ENCODE results near the gene PADI1.

PADI1 gene

DNA sequence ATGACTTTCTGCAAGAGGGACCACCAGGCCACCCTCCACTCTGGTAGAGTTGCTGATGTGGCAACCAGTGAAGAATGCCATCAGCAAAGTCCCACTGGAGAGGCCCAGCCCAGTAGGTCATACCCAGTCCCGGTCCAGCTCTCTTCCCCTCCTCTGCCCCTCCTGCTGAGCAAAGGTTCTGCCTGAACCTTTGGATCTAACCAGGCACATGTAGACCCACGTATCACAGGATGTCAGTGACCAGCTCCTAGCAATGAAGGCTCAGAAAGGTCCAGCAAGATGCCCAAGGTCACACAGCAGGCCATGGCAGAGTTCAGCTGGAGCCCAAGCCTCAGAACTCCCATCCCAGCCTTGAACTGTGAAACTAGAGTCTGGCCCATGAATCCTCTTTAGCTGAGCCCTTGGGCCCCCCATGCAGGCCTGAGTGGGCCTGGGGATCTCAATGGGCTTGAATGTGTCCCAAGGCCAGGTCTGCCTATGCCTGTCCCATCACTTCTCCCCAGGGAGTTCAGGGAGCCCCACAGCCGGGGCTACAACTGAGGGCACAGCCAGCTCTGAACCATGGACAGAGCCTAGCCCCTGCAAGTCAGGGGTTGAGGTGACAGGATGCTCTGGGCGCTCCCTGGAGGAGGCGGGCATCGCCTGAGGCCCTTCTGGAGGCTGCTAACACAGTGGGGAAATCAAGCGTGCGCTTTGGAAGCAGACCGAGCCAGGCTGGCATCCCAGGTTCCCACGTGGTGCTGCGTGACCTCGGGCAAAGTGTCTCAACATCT, 21.4 kb upstream of the PADI1 start:
- no peak for DNase-seq (ENCODE audit: low spot score)

DNA sequence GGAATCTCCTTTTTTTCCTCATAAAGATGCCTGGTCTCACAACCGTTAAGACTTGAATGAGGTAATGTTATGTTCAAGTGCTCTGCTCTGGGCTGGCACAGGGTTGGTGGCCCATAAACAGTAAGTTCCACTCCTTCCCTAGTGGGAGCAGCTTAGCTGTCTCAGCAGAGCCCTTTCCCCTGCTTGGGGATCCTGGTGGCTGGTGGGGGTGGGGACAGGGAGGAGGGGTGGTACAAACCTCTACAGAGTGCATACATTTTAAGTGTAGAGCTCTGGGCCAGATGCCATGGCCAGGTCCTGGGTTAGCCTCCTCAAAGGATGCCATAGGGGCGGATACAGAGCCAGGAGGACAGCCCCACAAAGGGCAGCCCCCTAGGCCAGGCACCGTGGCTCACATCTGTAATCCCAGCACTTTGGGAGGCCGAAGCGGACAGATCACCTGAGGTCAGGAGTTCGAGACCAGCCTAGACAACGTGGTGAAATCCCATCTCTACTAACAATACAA, 20.7 kb upstream of the PADI1 start:
- no peak for DNase-seq (ENCODE audit: low spot score)

DNA sequence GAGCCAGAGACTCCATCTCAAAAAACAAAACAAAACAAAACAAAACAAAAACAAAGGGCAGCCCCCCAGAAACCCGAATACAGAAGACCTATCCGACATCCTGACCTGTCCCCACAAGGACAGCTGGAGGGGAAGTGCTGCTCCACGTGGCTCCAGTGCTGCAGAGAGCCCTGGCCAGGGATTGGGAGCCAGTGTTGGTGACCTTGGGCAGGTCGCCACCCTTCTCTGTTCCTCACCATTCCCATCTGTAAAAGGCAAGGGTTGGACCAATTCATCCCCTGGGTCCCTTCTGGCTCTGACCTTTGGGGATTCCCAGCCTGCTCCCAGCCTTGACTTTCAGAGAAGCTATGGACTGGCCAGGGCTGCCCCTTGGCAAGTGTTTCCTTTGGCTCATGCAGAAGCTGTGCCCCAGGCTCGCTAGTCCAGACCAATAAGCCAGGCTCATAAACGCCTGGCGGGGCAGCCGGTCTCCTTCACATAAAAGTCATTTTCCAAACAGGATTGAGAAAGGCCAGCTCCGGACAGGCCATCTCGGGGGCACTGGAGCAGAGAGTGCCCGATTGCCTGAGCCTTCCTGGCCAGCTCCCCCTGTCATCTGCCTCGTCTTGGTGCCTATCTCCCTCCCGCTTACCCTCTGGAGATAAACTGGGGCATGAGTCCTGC, 20.0 kb upstream of the PADI1 start:
- DNase-seq (ENCODE audit: low spot score) = no peak

DNA sequence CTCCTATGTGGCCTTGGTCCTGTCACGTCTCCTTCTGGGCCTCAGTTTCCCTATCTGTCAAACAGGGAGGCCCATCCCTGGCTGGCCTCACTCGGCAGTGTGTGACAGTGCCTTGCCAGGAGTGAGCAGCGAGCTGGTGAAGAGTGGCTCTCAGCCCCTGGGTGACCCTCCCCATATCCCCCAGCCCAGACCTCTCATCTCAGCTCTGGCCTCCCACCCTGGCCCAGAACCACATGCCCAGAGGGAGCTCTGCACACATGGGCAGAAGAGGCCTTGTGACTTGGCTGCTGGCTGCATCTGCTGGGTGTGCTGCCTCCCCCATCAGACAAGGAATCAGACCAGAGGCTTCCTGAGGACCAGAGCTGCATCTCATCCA, 19.5 kb upstream of the PADI1 start:
- no peak for DNase-seq (ENCODE audit: low spot score)

DNA sequence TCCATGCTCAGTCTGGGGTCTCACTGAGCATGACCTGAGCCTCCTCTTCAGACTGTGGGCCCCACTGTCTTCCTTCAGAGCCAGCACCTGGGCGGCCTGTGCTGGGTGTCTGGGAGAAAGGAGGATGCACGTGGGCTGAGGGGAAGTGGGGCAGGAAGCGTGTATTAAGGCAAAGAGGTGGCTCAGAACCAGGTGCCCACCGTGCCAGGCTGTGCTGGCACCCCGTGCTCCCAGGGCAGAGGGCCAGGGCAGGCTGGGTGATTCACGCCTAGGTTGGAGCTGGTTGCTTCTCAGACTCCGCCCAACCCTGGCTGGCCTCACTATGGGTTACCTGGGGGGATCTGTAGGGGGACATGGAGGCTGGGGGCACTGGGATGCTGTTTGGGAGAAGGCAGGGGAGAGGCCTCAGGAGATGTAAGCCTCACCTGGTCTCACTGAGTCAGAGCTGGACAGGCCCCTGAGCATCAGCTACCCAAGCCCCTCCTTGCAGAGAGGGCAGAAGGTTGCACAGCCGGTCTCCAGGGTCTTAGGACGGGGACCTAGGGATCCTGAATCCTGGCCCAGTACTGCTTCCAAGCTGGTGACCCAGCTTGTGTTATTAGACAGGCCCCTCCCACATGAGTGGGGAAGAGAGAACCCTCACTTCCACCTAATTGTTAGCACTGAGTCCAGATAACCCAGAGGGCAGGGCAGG, 18.6 kb upstream of the PADI1 start:
- no peak for DNase-seq (ENCODE audit: low spot score)

DNA sequence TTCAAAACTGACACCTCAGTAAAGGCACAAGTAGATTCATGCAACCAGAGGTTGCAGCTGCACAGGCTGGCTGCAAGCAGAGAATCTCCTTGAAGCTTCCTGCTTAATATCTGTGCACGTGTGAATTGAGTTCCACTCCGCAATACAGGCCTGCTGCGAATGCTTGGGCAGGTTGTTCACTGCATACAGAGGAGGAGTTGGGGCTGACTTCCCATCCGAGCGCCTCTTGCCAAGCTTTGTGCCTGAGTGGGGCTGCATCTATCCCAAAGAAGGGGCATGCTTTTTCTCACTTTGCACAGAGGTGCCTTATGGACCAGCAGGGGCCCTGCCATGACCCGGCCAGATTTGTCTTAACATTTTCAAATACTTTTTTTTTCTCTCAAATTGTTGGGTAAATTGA, 17.9 kb upstream of the PADI1 start:
- no peak for DNase-seq (ENCODE audit: low spot score)

DNA sequence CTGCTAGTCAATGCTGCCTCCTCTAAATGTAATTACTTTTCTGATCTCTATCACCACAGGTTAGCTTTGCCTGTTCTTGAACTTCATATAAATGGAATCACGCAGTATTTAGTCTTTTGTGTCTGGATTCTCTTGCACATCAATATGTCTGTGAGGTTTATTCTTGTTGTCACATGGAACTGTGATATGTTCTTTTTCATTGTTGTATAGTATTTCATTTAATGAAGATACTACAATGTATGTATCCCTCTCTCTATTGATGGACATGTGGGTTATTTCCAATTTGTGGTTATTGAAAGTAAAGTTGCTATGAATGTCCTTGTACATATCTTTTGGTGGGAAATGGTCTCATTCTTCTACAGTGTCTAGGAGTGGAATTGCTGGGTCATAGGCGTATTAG, 16.7 kb upstream of the PADI1 start:
- no peak for DNase-seq (ENCODE audit: low spot score)

DNA sequence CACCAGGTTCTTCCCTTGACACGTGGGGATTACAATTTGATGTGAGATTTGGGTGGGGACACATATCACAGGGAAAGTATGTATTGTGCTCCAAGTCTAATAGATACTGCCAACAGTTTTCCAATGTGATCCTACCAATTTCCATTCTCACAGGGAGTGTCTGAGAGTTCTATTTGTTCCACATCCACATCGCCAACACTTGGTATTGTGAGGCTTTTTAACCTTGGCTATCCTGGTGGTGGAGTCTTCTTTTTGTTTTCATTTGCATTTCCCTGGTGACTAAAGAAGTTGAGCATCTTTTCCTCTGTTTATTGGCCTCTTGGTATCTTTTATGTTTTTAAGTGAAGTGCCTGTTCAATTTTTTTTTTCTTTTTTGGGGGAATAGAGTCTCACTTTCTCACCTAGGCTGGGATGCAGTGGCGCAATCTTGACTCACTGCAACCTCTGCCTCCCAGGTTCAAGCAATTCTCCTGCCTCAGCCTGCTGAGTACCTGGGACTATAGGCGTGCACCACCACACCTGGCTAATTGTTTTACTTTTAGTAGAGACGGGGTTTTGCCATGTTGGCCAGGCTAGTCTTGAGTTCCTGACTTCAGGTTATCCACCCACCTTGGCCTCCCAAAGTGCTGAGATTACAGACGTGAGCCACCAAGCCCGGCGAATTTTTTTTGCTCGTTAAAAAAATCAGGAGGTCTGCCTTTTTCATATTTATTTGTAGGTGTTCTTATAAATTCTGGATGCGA, 15.9 kb upstream of the PADI1 start:
- DNase-seq (ENCODE audit: low spot score) = no peak

DNA sequence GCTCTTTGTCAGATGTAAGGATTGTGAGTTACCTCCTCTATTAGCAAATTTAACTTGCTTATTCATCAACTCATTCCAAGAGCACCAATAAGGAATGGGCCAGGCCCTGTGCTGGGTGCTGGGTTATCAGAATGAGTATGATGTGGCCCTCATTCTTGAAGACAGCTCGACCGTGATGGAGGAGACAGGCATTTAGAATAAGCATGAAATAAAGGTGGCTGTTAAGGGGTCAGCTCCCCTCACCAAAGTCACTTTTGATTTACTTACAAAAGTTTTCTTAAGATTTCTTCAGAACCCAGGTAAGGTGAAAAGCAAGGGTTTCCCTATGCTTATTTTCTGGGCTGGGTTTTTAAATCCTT, 15.3 kb upstream of the PADI1 start:
- DNase-seq (ENCODE audit: low spot score) = no peak

DNA sequence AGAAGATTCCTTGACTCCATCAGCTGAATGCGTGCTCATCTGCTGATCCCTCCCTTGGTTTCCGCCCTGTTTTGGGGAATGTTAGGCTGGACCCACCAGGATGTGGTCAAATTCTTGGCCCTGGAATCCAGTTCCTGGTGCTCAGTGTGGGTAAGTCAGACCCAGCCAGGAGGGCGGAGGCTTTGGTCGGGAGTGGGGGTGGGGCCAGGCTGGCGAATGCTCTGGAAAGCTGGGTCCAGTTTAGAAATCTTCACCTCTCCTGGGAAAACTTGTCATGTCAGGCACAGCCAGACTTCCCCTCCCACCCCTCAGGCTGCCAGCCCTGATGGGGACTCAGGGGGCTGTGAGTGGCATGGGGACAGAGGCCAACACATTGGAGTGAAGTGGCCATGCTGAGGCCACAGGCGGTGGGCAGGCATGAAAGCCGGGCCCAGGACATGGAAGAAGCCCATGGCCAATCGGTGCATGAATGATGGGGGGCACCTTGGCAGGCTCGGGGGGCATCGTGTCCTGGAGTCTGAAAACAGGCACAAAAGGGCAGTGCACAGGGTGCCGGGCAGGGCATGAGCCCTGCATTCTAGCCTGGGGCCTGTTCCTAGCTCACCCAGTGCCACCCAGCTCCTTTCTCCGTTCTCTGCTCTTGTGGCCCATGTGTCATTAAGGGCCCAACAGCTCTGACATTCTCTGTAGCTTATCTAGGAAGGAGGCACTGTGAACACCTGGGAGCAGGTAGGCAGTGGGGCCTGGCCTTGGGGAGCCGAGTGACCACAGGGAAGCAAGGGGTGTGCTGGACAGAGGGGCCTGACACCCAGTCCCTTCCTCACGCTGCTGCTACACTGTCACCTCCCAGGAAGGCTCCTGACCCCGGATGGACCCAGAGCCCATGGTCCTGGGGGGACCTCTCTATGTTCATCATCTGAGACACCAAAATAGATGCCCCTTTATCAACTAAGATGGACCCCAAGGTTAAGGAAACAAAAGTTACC, 14.6 kb upstream of the PADI1 start:
- DNase-seq (ENCODE audit: low spot score) = no peak

DNA sequence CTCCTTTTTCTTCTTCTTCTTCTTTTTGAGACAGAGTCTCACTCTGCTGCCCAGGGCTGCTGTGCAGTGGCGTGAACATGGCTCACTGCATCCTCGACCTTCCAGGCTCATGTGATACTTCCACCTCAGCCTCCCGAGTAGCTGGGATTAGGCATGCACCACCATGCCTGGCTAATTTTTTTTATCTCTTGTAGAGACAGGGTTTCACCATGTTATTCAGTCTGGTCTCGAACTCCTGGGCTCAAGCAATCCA, 13.0 kb upstream of the PADI1 start:
- DNase-seq (ENCODE audit: low spot score) = no peak

DNA sequence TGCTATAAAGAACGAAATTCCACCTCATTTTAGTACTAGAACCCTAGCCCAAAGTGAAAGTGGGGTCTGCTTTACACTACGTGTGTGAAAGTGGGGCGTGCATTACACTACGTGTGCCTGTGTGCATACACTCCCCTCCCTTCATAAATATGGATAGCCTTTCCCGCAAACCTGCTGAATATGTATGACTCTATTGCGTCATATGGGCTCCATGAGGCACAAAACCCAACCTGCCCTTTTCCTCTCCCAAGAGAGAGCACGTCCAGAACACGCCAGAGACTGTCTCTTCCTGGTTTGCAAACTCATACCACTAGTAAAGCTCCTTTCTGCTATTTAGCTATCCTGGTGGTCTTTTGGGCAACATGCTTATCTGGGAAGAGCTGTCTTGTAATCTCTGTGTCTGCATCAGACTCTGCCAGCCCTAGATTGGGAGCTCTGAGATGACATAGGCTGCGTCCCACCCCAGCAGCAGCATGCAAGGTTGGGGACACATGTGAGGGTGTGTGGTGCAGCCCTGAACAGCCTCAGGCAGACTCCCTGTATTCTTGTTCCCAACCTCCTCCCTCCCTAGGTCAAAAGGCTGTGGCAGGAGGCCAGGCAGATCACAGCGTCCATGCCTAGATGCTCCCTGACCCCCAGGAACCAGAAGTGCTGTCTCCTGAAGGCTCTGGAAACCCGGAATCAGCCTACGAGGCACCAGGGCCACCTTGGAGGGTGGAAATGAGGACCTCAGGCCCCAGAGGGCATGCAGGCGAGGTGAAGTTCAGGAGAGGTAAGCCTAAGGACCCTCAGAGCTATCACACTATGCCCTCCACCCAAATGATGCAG, 12.3 kb upstream of the PADI1 start:
- no peak for DNase-seq (ENCODE audit: low spot score)

DNA sequence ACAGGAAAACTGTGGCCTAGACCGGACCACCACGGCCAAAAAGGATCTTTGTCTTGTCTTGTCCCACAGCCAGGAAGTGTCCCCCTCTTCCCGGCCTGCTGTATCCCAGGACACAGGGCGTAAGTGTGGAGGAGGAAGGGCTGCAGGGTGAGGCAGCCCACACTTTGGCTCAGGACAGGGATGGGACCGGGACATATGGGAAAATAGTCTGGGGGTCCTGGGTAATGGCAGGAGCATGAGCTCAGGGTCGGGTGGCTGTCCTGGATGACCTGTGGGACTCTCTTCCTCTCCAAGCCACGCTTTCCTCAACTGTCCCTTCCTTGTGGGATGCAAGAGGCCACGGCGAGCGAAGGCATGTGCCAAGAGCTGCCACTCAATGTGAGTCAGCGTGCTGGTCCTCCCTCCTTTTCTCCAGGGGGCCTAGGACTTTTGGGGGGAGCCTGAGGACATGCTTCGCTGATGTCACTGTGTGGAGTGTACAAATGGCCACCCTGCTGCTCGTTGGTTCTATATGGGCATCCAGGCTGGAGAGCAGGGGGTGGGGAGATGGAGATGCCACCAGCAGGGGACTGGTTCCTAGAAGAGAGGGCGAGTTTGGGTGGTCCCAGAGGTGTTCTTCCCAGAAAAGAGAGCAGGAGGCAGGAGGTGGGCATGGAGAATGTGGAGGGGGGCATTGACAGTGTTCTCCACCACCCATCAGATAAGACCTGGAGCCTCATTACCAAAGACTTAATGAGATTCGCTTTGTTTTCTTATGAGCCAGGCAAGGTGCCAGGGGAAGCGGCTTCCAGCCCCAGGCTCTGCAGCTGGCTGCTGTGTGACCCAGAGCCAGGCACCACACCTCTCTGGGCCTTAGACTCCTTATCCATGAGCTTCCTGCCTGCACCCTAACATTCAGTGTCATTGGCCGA, 11.5 kb upstream of the PADI1 start:
- DNase-seq (ENCODE audit: low spot score) = no peak

DNA sequence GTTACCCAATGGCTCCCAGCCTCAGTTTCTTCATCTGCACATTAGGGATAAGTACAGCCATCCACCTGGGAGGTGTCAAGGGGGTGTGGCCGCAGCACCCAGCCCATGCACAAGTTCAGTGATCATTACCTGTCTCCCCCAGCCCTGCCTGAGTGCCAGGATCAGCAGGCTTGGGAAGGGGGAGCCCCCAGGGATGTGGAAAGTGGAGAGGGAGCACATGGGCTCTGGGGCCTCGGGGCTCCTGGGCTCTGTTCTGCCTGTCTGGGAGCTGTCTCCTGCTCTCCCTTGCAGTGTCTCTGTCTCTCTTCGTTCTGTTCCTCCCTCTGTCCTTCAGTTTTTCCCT, 10.8 kb upstream of the PADI1 start:
- no peak for DNase-seq (ENCODE audit: low spot score)

DNA sequence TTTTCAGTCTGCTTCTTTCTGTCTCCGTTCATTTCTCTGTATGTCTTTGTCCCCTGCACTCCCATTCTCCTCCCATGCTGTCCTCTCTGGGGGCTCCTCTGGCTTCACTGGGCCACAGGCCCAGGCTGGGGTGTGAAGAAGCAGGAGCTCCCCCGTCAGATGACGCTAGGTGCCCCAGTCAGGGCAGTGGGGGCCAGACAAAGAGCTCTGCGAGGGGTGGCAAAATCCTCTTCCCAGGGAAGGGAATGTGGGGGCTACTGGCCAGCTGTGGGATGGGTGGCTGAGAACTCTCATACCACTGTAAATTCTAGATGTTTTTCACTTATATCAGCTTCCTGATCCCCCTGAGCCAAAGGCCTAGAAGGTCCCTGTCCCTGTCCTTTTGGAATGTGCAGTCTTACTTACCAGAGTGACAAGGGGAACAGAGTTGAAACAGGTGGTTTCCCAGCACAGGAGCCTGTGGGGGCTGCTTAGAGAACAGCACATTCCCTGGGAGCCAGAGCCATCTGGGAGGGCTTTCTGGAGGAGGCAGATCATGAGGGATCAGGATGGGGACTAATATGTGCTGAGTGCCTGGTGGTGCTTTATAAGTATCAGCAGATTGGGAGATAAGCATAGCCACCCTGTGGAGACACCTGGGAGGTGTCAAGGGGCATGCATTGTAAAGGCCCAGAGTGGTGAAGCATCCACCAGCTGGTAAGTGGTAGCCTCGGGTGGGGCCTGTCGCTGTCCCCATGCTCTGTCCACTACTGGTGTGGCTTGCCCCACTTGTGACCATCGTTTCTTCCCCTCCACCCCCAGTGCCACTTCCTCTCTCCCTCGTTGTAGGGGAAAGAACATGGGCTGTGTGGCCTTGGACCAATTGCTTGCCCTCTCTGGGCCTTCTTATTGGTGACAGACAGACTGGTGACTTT, 10.1 kb upstream of the PADI1 start:
- no peak for DNase-seq (ENCODE audit: low spot score)

DNA sequence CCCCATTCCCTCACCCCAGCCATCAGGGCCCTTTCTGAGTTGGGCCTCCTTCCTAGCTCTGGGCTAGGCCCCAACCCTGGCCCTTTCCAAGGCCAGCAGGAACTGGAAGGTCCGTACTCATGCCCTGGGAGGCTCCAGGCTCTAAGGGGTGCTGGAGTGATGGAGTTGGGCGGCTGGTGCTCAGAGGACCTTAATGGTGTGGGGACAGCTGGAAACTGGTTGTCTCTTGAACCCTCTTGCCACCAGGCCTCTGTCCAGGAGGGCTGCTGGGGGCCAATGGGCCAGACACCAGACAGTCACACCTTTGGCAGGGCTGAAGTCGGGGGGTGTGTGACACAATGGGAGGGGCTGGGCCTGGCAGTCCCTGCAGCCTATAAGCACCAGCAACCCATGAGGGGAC, 9.2 kb upstream of the PADI1 start:
- DNase-seq (ENCODE audit: low spot score) = no peak

DNA sequence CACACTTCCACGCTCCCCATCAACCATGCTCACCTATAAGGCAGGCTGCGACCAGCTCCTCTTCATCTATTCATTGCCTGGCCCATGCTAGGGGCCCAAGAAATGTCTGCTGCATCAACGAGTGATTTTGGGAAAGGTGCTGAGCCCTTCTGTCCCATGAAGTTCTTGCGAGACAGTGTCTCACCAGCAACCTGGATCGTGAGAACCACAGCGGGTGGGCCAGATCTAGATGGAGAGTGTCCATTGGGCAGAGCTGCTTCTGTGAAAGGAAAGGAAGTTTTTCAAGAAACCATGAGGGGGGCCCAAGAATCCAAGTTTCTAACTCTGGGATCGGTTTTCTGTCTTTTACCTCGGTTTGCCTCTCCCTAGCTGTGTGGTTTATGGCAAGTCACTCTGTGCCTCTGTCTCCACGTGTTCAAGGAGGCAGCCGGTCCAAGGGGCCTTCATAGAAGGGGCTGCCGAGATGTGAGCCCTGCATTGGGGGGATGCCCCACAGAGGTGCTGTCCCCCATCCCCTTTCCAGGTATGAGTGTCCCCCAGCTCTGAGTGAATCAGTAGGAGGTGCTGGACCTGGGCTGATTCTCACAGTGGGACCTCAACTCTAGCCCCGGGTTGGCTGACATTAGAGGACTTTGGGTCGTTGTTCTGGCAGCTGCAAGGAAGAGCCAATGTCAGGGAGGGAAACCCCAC, 8.3 kb upstream of the PADI1 start:
- DNase-seq (ENCODE audit: low spot score) = no peak

DNA sequence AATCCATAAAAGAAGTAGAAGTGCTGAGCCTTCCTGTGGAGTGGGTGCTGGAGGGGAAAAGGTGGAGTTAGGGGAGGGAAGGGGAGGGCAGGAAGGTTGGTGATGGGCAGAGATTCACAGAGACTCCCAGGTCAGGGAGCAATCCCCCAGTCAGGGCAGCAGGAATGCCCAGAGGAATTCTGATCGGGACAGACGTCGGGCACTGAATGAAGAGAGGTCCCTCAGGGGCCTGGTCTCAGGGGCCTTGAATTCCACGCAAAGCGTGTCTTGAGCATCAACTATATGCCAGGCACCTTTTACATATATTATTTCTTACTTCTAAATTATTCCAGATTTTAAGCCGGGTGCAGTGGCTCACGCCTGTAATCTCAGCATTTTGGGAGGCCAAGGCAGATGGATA, 7.2 kb upstream of the PADI1 start:
- no peak for DNase-seq (ENCODE audit: low spot score)

Measured in Ammon's horn (tissue), 1 donor.